ENCODE data around the gene VOPP1.
A peak's percentile ranks its signal among the peaks of the same experiment; 100 is the strongest.
"Not testable (repeated sequence)": the region's sequence is repeated elsewhere in the genome, so short reads cannot be mapped to it uniquely, and the experiment has no call there.

VOPP1 gene

GRCh38 chr7:55582656-55583055 is 10.4 kb upstream of the VOPP1 start:
- not testable (repeated sequence) for H3K27me3 ChIP-seq (ENCODE audit: control insufficient read depth in 1 of 2, insufficient read depth in 2 of 2, low read length in 2 of 2); H3K4me1 ChIP-seq (ENCODE audit: control insufficient read depth in 1 of 2, insufficient read depth in 2 of 2, low read length in 2 of 2); H3K9ac ChIP-seq (ENCODE audit: low read depth in 1 of 2, low read length in 2 of 2); H3K27ac ChIP-seq (ENCODE audit: low read depth, low read length); H3K9me3 ChIP-seq (ENCODE audit: control insufficient read depth in 1 of 2, low read length in 2 of 2); H3K4me3 ChIP-seq (ENCODE audit: low read depth in 1 of 2, low read length in 2 of 2); H3K36me3 ChIP-seq (ENCODE audit: control insufficient read depth in 1 of 2, insufficient read depth in 2 of 2, low read length in 2 of 2)

GRCh38 chr7:55576753-55577152 is 4.5 kb upstream of the VOPP1 start:
- peaks cover 12 to 17% of the 10 kb centered on the region in 2 donors for H3K4me1 ChIP-seq (ENCODE audit: control insufficient read depth in 1 of 2, insufficient read depth in 2 of 2, low read length in 2 of 2)
- no peaks in the 10 kb centered on the region for H3K9me3 ChIP-seq (ENCODE audit: control insufficient read depth in 1 of 2, low read length in 2 of 2)
- H3K9ac ChIP-seq (ENCODE audit: low read depth in 1 of 2, low read length in 2 of 2), result no peak overlapping the region
- no peak overlapping the region for H3K4me3 ChIP-seq (ENCODE audit: low read depth in 1 of 2, low read length in 2 of 2)
- H3K27ac ChIP-seq (ENCODE audit: low read depth, low read length), result no peak overlapping the region
- no peaks in the 10 kb centered on the region for H3K27me3 ChIP-seq (ENCODE audit: control insufficient read depth in 1 of 2, insufficient read depth in 2 of 2, low read length in 2 of 2)
- H3K36me3 ChIP-seq (ENCODE audit: control insufficient read depth in 1 of 2, insufficient read depth in 2 of 2, low read length in 2 of 2), result no peaks in the 10 kb centered on the region

- H3K9me3 ChIP-seq (ENCODE audit: control insufficient read depth in 1 of 2, low read length in 2 of 2), result no peaks in the 10 kb centered on the region
- no peaks in the 10 kb centered on the region for H3K27me3 ChIP-seq (ENCODE audit: control insufficient read depth in 1 of 2, insufficient read depth in 2 of 2, low read length in 2 of 2)
- H3K36me3 ChIP-seq (ENCODE audit: control insufficient read depth in 1 of 2, insufficient read depth in 2 of 2, low read length in 2 of 2), result no peaks in the 10 kb centered on the region
- no peak overlapping the region for H3K27ac ChIP-seq (ENCODE audit: low read depth, low read length)
- no peak overlapping the region for H3K4me3 ChIP-seq (ENCODE audit: low read depth in 1 of 2, low read length in 2 of 2)
- no peak overlapping the region for H3K9ac ChIP-seq (ENCODE audit: low read depth in 1 of 2, low read length in 2 of 2)
- peaks cover 16 to 17% of the 10 kb centered on the region in 2 donors for H3K4me1 ChIP-seq (ENCODE audit: control insufficient read depth in 1 of 2, insufficient read depth in 2 of 2, low read length in 2 of 2)
Measured at GRCh38 chr7:55575733-55576132, 3.4 kb upstream of the VOPP1 start.

- H3K9me3 ChIP-seq (ENCODE audit: control insufficient read depth in 1 of 2, low read length in 2 of 2), result no peaks in the 10 kb centered on the region
- H3K27ac ChIP-seq (ENCODE audit: low read depth, low read length), result no peak overlapping the region
- no peaks in the 10 kb centered on the region for H3K36me3 ChIP-seq (ENCODE audit: control insufficient read depth in 1 of 2, insufficient read depth in 2 of 2, low read length in 2 of 2)
- H3K27me3 ChIP-seq (ENCODE audit: control insufficient read depth in 1 of 2, insufficient read depth in 2 of 2, low read length in 2 of 2), result no peaks in the 10 kb centered on the region
- H3K4me3 ChIP-seq (ENCODE audit: low read depth in 1 of 2, low read length in 2 of 2), result no peak overlapping the region
- peaks cover 21 to 22% of the 10 kb centered on the region in 2 donors for H3K4me1 ChIP-seq (ENCODE audit: control insufficient read depth in 1 of 2, insufficient read depth in 2 of 2, low read length in 2 of 2)
- no peak overlapping the region for H3K9ac ChIP-seq (ENCODE audit: low read depth in 1 of 2, low read length in 2 of 2)
Measured at GRCh38 chr7:55575098-55575497, 2.8 kb upstream of the VOPP1 start.

GRCh38 chr7:55574051-55574717 is 1.9 kb upstream of the VOPP1 start:
- no peak overlapping the region for H3K9ac ChIP-seq (ENCODE audit: low read depth in 1 of 2, low read length in 2 of 2)
- no peaks in the 10 kb centered on the region for H3K36me3 ChIP-seq (ENCODE audit: control insufficient read depth in 1 of 2, insufficient read depth in 2 of 2, low read length in 2 of 2)
- H3K4me1 ChIP-seq (ENCODE audit: control insufficient read depth in 1 of 2, insufficient read depth in 2 of 2, low read length in 2 of 2), result peaks cover 31% of the 10 kb centered on the region in 2 donors

GRCh38 chr7:55573234-55573900 is 1.1 kb upstream of the VOPP1 start:
- H3K9ac ChIP-seq (ENCODE audit: low read depth in 1 of 2, low read length in 2 of 2), result peak overlapping the region; percentile 81 to 82

More at GRCh38 chr7:55574051-55574717, 1.9 kb upstream of the VOPP1 start:
- Histone ChIP-seq H3K27ac (ENCODE audit: low read depth, low read length) (peak overlapping the region; percentile 22), H3K9me3 (ENCODE audit: control insufficient read depth in 1 of 2, low read length in 2 of 2) (no peaks in the 10 kb centered on the region), H3K27me3 (ENCODE audit: control insufficient read depth in 1 of 2, insufficient read depth in 2 of 2, low read length in 2 of 2) (no peaks in the 10 kb centered on the region), H3K4me3 (ENCODE audit: low read depth in 1 of 2, low read length in 2 of 2) (peak overlapping the region in 1 of 2 donors; percentile 2)

GRCh38 chr7:55571511-55572377 is 558 bp downstream of the VOPP1 start:
- H3K9ac ChIP-seq (ENCODE audit: low read depth in 1 of 2, low read length in 2 of 2), result peak overlapping the region; percentile 61 to 65
- H3K4me3 ChIP-seq (ENCODE audit: low read depth in 1 of 2, low read length in 2 of 2), result peak overlapping the region; percentile 79 to 84
- peak overlapping the region; percentile 77 for H3K27ac ChIP-seq (ENCODE audit: low read depth, low read length)
- no peaks in the 10 kb centered on the region for H3K36me3 ChIP-seq (ENCODE audit: control insufficient read depth in 1 of 2, insufficient read depth in 2 of 2, low read length in 2 of 2)
- H3K27me3 ChIP-seq (ENCODE audit: control insufficient read depth in 1 of 2, insufficient read depth in 2 of 2, low read length in 2 of 2), result no peaks in the 10 kb centered on the region
- H3K9me3 ChIP-seq (ENCODE audit: control insufficient read depth in 1 of 2, low read length in 2 of 2), result no peaks in the 10 kb centered on the region
- peaks cover 53% of the 10 kb centered on the region in 2 donors for H3K4me1 ChIP-seq (ENCODE audit: control insufficient read depth in 1 of 2, insufficient read depth in 2 of 2, low read length in 2 of 2)

More at GRCh38 chr7:55573234-55573900, 1.1 kb upstream of the VOPP1 start:
- Histone ChIP-seq H3K4me1 (ENCODE audit: control insufficient read depth in 1 of 2, insufficient read depth in 2 of 2, low read length in 2 of 2) (peaks cover 39% of the 10 kb centered on the region in 2 donors), H3K4me3 (ENCODE audit: low read depth in 1 of 2, low read length in 2 of 2) (peak overlapping the region; percentile 77 to 90), H3K27me3 (ENCODE audit: control insufficient read depth in 1 of 2, insufficient read depth in 2 of 2, low read length in 2 of 2) (no peaks in the 10 kb centered on the region), H3K27ac (ENCODE audit: low read depth, low read length) (no peak overlapping the region), H3K36me3 (ENCODE audit: control insufficient read depth in 1 of 2, insufficient read depth in 2 of 2, low read length in 2 of 2) (no peaks in the 10 kb centered on the region), H3K9me3 (ENCODE audit: control insufficient read depth in 1 of 2, low read length in 2 of 2) (no peaks in the 10 kb centered on the region)

- no peaks in the 10 kb centered on the region for H3K36me3 ChIP-seq (ENCODE audit: control insufficient read depth in 1 of 2, insufficient read depth in 2 of 2, low read length in 2 of 2)
- H3K4me3 ChIP-seq (ENCODE audit: low read depth in 1 of 2, low read length in 2 of 2), result peak overlapping the region; percentile 79 to 84
- peak overlapping the region; percentile 61 to 65 for H3K9ac ChIP-seq (ENCODE audit: low read depth in 1 of 2, low read length in 2 of 2)
- no peak overlapping the region for H3K27ac ChIP-seq (ENCODE audit: low read depth, low read length)
- no peaks in the 10 kb centered on the region for H3K27me3 ChIP-seq (ENCODE audit: control insufficient read depth in 1 of 2, insufficient read depth in 2 of 2, low read length in 2 of 2)
- H3K4me1 ChIP-seq (ENCODE audit: control insufficient read depth in 1 of 2, insufficient read depth in 2 of 2, low read length in 2 of 2), result peaks cover 57 to 60% of the 10 kb centered on the region in 2 donors
- no peaks in the 10 kb centered on the region for H3K9me3 ChIP-seq (ENCODE audit: control insufficient read depth in 1 of 2, low read length in 2 of 2)
Measured at GRCh38 chr7:55570939-55571338, 1.4 kb downstream of the VOPP1 start.

- Histone ChIP-seq H3K4me3 (ENCODE audit: low read depth in 1 of 2, low read length in 2 of 2) (peak overlapping the region; percentile 30 to 84), H3K4me1 (ENCODE audit: control insufficient read depth in 1 of 2, insufficient read depth in 2 of 2, low read length in 2 of 2) (peaks cover 63 to 66% of the 10 kb centered on the region in 2 donors), H3K9ac (ENCODE audit: low read depth in 1 of 2, low read length in 2 of 2) (peak overlapping the region in 1 of 2 donors; percentile 55), H3K27me3 (ENCODE audit: control insufficient read depth in 1 of 2, insufficient read depth in 2 of 2, low read length in 2 of 2) (no peaks in the 10 kb centered on the region), H3K27ac (ENCODE audit: low read depth, low read length) (no peak overlapping the region), H3K9me3 (ENCODE audit: control insufficient read depth in 1 of 2, low read length in 2 of 2) (no peaks in the 10 kb centered on the region), H3K36me3 (ENCODE audit: control insufficient read depth in 1 of 2, insufficient read depth in 2 of 2, low read length in 2 of 2) (no peaks in the 10 kb centered on the region)
Measured at GRCh38 chr7:55570218-55570873, 2.0 kb downstream of the VOPP1 start.

All from duodenal mucosa (tissue), 2 donors.